Panc1 (cell line): ENCODE data around the gene TICAM2. TPM values are rescaled to one million over a fixed set of nuclear protein-coding genes. Genes with fewer than 3 reads are reported as not detected.

Experiments
- ATAC-seq: fragments of 200-7000 bp; cut with Tn5 transposase; 2 replicates; pipeline ENCODE4 v1.9.1; 2020; ENCODE audit warnings: mild to moderate bottlenecking, moderate library complexity
- BruUV-seq: library from RNA; stranded (reverse); fragments of 400-500 nt; replicated peaks from 2 replicates; lab custom pipeline; 2021; lab: Mats Ljungman, UMichigan
- CTCF ChIA-PET: fragments of 300-600 bp; sonication (Branson Sonifier 250); formaldehyde crosslinking; loops from one replicate; lab custom pipeline; 2022; ENCODE audit warnings: antibody characterized with exemption; lab: Charles Lee
- POLR2A ChIA-PET: fragments of 300-600 bp; sonication (Branson Sonifier 250); formaldehyde crosslinking; loops from one replicate; lab custom pipeline; 2022; ENCODE audit warnings: antibody characterized with exemption; lab: Charles Lee
- DNase-seq: peaks from one replicate; pipeline ENCODE4 v3.0.0-alpha.2; 2010; ENCODE audit warnings: low read depth, low spot score
- H3K27ac ChIP-seq: 2 replicates; pipeline ENCODE4 v1.5.1; 2011; ENCODE audit warnings: mild to moderate bottlenecking, low read length, inconsistent platforms
- H3K27me3 ChIP-seq: fragments of 200-500 bp; sonication (Bioruptor generic); 2 replicates; pipeline ENCODE4 v1.6.0; 2014; ENCODE audit warnings: low read length, inconsistent platforms; ENCODE audit not compliant: control insufficient read depth, insufficient read depth
- H3K36me3 ChIP-seq: fragments of 200-500 bp; sonication (Bioruptor generic); 2 replicates; pipeline ENCODE4 v1.5.1; 2014; ENCODE audit warnings: inconsistent platforms, mild to moderate bottlenecking, low read length, moderate library complexity; ENCODE audit not compliant: control insufficient read depth, insufficient read depth
- H3K4me1 ChIP-seq: 2 replicates; pipeline ENCODE4 v1.5.1; 2011; ENCODE audit warnings: inconsistent platforms, mild to moderate bottlenecking, low read length, moderate library complexity; ENCODE audit not compliant: control insufficient read depth, insufficient read depth
- H3K4me3 ChIP-seq, 2 experiments: 2 replicates each; pipeline ENCODE4 v1.5.1; 2011 to 2012; ENCODE audit warnings: low read depth in 2 of 2, low read length in 2 of 2, mild to moderate bottlenecking in 2 of 2, inconsistent platforms in 1 of 2, moderate library complexity in 1 of 2
- H3K9me3 ChIP-seq: fragments of 200-500 bp; sonication (Bioruptor generic); 2 replicates; pipeline ENCODE4 v1.5.1; 2014; ENCODE audit warnings: low read depth, mild to moderate bottlenecking, inconsistent platforms, low read length, moderate library complexity; ENCODE audit not compliant: control insufficient read depth, insufficient read depth
- CTCF ChIP-seq: fragments of 450-650 bp; IDR thresholded peaks from 2 replicates; pipeline ENCODE4 v1.5.1; 2017; ENCODE audit warnings: mild to moderate bottlenecking
- POLR2AphosphoS5 ChIP-seq: IDR thresholded peaks from 2 replicates; pipeline ENCODE4 v1.6.1; 2012; ENCODE audit warnings: mild to moderate bottlenecking, low read depth, low read length, moderate library complexity
- SIN3A ChIP-seq: IDR thresholded peaks from 2 replicates; pipeline ENCODE4 v1.6.1; 2012; ENCODE audit warnings: low read depth, mild to moderate bottlenecking, low read length, moderate library complexity, borderline replicate concordance; ENCODE audit not compliant: insufficient read depth
- TCF7L2 ChIP-seq: IDR thresholded peaks from 2 replicates; pipeline ENCODE4 v1.6.1; 2011; ENCODE audit warnings: mild to moderate bottlenecking, low read depth, low read length, inconsistent platforms
- in situ Hi-C: cut with HindIII; loops from 2 replicates; pipeline ENCODE4 v1.10.0; 2016; ENCODE audit warnings: low sequenced_read_pairs, low pct_unique_long_range_greater_than_20kb
- intact Hi-C: fragments of 100-400 bp; cut with micrococcal nuclease; formaldehyde crosslinking; loops from one replicate; pipeline ENCODE4 v1.10.0; 2022; ENCODE audit not compliant: unreplicated experiment
- total RNA-seq: library from RNA; stranded (reverse); gene quantifications from one replicate; pipeline ENCODE4 v1.2.1, GENCODE V29; 2021; ENCODE audit not compliant: unreplicated experiment
- TF ChIP-seq, protein P1 (sequence below), 2 experiments: IDR thresholded peaks; 2 replicates each; pipeline ENCODE4 v1.6.1; 2011 to 2012; ENCODE audit warnings: low read depth in 2 of 2, control low read depth in 1 of 2, low read length in 1 of 2, mild to moderate bottlenecking in 1 of 2, moderate library complexity in 1 of 2; ENCODE audit not compliant: insufficient read depth in 1 of 2

Gene TICAM2
- total RNA-seq, 1 experiment from 2014 or later: 1.6 TPM

DNA sequence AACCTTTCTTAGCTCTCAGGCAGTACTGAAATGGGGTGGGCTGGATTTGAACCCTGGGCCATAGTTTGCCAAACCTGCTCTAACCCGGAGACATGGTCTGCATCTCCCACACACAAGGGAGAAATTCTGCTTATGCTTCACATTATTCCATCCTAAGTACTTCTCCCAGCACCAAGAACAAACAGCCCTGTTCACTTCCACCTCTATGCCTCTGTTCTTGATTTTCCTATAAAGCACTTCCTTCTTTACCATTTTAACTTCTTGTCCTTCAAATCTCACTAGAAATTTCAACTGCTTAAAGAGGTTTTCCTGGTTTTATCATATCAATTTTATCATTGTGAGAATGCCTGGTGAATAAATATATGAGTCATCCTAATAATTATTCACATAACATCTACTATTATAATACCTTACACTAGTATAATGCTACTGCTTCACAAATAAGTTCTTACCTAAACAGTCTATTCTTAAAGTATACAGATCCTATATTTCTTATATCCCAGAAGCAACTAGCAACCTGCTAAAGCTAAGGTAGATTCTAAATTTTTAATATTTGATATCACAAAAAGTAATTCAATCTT is 70.4 kb downstream of the TICAM2 start:
- ChIA-PET CTCF (no interaction called here), POLR2A (interaction anchor here (1.0 kb wide), 1 partner anchor 13 kb away, joined by 3 read pairs; the partner anchor contains the start of gene FEM1C)
- no TSS peak for BruUV-seq
- intact Hi-C loops: no loop called here
- Histone ChIP-seq H3K4me3 (no peak overlapping the region), H3K36me3 (peaks cover 3% of the 10 kb centered on the region; the same call in 1 of the 2 replicates), H3K9me3 (no peaks in the 10 kb centered on the region), H3K4me1 (peaks cover 5% of the 10 kb centered on the region; the same call in 1 of the 2 replicates), H3K27me3 (no peaks in the 10 kb centered on the region), H3K27ac (no peak overlapping the region)
- ATAC-seq (no peak), DNase-seq (no peak)
- in situ Hi-C loops: no loop called here
- TF ChIP-seq TCF7L2 (no peak), CTCF (no peak), POLR2AphosphoS5 (no peak), SIN3A (no peak)
- TF ChIP-seq, protein P1, sequence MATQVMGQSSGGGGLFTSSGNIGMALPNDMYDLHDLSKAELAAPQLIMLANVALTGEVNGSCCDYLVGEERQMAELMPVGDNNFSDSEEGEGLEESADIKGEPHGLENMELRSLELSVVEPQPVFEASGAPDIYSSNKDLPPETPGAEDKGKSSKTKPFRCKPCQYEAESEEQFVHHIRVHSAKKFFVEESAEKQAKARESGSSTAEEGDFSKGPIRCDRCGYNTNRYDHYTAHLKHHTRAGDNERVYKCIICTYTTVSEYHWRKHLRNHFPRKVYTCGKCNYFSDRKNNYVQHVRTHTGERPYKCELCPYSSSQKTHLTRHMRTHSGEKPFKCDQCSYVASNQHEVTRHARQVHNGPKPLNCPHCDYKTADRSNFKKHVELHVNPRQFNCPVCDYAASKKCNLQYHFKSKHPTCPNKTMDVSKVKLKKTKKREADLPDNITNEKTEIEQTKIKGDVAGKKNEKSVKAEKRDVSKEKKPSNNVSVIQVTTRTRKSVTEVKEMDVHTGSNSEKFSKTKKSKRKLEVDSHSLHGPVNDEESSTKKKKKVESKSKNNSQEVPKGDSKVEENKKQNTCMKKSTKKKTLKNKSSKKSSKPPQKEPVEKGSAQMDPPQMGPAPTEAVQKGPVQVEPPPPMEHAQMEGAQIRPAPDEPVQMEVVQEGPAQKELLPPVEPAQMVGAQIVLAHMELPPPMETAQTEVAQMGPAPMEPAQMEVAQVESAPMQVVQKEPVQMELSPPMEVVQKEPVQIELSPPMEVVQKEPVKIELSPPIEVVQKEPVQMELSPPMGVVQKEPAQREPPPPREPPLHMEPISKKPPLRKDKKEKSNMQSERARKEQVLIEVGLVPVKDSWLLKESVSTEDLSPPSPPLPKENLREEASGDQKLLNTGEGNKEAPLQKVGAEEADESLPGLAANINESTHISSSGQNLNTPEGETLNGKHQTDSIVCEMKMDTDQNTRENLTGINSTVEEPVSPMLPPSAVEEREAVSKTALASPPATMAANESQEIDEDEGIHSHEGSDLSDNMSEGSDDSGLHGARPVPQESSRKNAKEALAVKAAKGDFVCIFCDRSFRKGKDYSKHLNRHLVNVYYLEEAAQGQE (IDR thresholded peaks at IDR 0.05; ENCODE audit: insufficient read depth in 1 of 2, low read depth in 2 of 2, low read length in 1 of 2): no peak

DNA sequence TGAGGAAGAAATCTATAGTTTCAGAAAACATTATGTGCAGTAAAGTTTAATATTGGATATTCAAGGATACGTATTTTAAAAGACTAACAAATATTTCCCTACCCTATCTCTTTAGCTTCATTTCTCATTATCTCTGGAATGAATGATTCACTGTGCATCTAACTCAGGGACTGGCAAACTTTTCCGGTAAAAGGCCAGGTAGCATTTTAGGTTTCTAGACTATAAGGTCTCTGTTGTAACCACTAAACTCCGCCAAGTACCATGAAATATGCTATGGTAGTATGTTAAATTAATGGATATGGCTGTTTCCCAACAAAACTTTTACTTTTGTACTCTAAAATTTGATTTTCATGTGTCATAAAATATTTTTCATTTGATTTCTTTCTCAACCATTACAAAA is 70.9 kb downstream of the TICAM2 start:
- in situ Hi-C loops: no loop called here
- DNase-seq: no peak
- Histone ChIP-seq H3K27ac (no peak overlapping the region), H3K4me1 (peaks cover 5% of the 10 kb centered on the region; the same call in 1 of the 2 replicates), H3K36me3 (peaks cover 3% of the 10 kb centered on the region; the same call in 1 of the 2 replicates), H3K4me3 (no peak overlapping the region), H3K9me3 (no peaks in the 10 kb centered on the region), H3K27me3 (no peaks in the 10 kb centered on the region)
- ChIA-PET CTCF (no interaction called here), POLR2A (interaction anchor here (1.0 kb wide), 1 partner anchor 14 kb away, joined by 3 read pairs; the partner anchor contains the start of gene FEM1C)
- TF ChIP-seq POLR2AphosphoS5: no peak
- no peak for TF ChIP-seq SIN3A
- no peak for TF ChIP-seq CTCF
- TF ChIP-seq TCF7L2: no peak
- TF ChIP-seq, protein P1 (IDR thresholded peaks at IDR 0.05; ENCODE audit: insufficient read depth in 1 of 2, low read depth in 2 of 2, low read length in 1 of 2): no peak
- no peak for ATAC-seq
- no TSS peak for BruUV-seq
- intact Hi-C loops: no loop called here
